PFSK-1 (cell line): ENCODE results near the gene NUP214.

Source experiments
- FOXP2 ChIP-seq: optimal IDR thresholded peaks from 2 replicates; pipeline ENCODE3; 2011; ENCODE audit warnings: borderline replicate concordance, control low read depth, inconsistent platforms; ENCODE audit not compliant: insufficient read depth; ENCODE audit errors: extremely low read length, extremely low read depth
- POLR2AphosphoS5 ChIP-seq: IDR thresholded peaks from 2 replicates; pipeline ENCODE4 v1.6.1; 2012; ENCODE audit warnings: low read depth, mild to moderate bottlenecking, control low read depth, low read length, moderate library complexity
- SIN3A ChIP-seq: IDR thresholded peaks from 2 replicates; pipeline ENCODE4 v1.6.1; 2012; ENCODE audit warnings: mild to moderate bottlenecking, low read length, moderate library complexity, borderline replicate concordance; ENCODE audit not compliant: insufficient read depth
- TAF1 ChIP-seq: IDR thresholded peaks from 2 replicates; pipeline ENCODE4 v1.6.1; 2012; ENCODE audit warnings: low read length, control low read depth, borderline replicate concordance; ENCODE audit not compliant: insufficient read depth
- TF ChIP-seq, protein P1 (sequence below), 2 experiments: IDR thresholded peaks; 2 replicates each; pipeline versions ENCODE4 v1.6.1 to v1.8.0; 2011 to 2012; ENCODE audit warnings: low read depth in 2 of 2, low read length in 2 of 2, control low read depth in 1 of 2, inconsistent platforms in 1 of 2, mild to moderate bottlenecking in 1 of 2, moderate library complexity in 1 of 2; ENCODE audit not compliant: insufficient read depth in 1 of 2

NUP214 gene

DNA sequence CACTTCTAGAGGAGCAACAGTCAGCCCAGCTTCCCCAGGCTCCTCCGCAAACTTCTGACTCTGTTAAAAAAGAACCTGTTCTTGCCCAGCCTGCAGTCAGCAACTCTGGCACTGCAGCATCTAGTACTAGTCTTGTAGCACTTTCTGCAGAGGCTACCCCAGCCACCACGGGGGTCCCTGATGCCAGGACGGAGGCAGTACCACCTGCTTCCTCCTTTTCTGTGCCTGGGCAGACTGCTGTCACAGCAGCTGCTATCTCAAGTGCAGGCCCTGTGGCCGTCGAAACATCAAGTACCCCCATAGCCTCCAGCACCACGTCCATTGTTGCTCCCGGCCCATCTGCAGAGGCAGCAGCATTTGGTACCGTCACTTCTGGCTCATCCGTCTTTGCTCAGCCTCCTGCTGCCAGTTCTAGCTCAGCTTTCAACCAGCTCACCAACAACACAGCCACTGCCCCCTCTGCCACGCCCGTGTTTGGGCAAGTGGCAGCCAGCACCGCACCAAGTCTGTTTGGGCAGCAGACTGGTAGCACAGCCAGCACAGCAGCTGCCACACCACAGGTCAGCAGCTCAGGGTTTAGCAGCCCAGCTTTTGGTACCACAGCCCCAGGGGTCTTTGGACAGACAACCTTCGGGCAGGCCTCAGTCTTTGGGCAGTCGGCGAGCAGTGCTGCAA is 72.8 kb downstream of the NUP214 start:
- TF ChIP-seq, protein P1, sequence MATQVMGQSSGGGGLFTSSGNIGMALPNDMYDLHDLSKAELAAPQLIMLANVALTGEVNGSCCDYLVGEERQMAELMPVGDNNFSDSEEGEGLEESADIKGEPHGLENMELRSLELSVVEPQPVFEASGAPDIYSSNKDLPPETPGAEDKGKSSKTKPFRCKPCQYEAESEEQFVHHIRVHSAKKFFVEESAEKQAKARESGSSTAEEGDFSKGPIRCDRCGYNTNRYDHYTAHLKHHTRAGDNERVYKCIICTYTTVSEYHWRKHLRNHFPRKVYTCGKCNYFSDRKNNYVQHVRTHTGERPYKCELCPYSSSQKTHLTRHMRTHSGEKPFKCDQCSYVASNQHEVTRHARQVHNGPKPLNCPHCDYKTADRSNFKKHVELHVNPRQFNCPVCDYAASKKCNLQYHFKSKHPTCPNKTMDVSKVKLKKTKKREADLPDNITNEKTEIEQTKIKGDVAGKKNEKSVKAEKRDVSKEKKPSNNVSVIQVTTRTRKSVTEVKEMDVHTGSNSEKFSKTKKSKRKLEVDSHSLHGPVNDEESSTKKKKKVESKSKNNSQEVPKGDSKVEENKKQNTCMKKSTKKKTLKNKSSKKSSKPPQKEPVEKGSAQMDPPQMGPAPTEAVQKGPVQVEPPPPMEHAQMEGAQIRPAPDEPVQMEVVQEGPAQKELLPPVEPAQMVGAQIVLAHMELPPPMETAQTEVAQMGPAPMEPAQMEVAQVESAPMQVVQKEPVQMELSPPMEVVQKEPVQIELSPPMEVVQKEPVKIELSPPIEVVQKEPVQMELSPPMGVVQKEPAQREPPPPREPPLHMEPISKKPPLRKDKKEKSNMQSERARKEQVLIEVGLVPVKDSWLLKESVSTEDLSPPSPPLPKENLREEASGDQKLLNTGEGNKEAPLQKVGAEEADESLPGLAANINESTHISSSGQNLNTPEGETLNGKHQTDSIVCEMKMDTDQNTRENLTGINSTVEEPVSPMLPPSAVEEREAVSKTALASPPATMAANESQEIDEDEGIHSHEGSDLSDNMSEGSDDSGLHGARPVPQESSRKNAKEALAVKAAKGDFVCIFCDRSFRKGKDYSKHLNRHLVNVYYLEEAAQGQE (IDR thresholded peaks at IDR 0.05; ENCODE audit: insufficient read depth in 1 of 2, low read depth in 2 of 2, low read length in 2 of 2): no peak
- no peak for TF ChIP-seq POLR2AphosphoS5
- no peak for TF ChIP-seq TAF1
- TF ChIP-seq SIN3A: no peak
- TF ChIP-seq FOXP2: no peak

DNA sequence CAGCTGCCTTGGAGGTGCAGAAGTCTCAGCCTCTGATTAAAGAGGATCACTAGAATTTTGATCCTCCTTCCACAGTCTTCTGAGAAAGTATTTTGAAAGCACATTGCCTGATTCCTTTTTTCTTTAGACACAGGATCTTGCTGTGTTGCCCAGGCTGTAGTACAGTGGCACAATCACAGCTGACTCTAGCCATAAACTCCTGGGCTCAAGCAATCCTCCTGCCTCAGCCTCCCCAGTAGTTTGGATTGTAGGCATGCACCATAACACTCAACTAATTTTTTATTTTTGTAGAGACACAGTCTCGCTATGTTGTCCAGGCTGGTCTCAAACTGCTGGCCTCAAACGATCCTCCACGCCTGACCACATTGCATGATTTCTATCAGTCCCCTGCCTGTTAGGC is 76.5 kb downstream of the NUP214 start:
- TF ChIP-seq FOXP2 (no peak), SIN3A (no peak), POLR2AphosphoS5 (no peak), TAF1 (no peak)
- TF ChIP-seq, protein P1 (IDR thresholded peaks at IDR 0.05; ENCODE audit: insufficient read depth in 1 of 2, low read depth in 2 of 2, low read length in 2 of 2): no peak

DNA sequence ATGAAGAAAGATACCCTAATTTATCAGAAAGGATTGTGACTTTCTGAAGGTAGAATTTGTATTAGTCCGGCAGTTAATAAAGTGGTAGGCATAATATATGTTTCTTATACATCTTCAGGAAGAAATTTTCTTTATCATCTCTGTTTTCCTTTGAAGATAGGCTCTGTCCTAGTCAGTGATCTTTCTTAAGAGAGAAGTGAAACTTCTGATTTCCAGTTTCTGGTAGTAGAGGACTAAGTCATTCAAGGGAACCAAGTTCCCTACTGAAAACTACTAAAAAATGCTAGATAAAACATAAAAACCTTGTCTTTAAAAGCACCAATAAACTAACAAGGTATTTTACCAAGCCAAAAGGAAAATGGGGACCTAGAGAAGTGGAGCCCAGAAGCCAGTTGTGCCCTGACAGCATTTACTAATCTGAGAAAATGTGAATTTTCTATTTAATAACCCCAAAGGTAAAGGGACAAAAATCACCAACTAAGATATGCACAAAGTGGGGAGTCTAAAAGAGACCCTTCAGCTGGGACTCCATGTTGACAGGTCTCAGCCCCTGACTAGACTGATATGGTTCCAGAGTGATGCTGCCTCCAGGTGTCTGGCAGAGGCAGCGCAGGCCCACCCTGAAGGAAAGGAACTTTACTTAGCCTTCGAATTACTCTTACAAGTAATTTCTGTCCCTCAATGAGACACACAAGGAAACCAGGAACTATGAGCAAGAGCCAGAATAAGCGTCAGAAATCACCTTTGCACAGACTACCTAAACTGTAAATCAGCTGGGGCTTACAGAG is 78.2 kb downstream of the NUP214 start:
- no peak for TF ChIP-seq TAF1
- TF ChIP-seq, protein P1 (IDR thresholded peaks at IDR 0.05; ENCODE audit: insufficient read depth in 1 of 2, low read depth in 2 of 2, low read length in 2 of 2): no peak
- no peak for TF ChIP-seq POLR2AphosphoS5
- no peak for TF ChIP-seq SIN3A
- TF ChIP-seq FOXP2: no peak

DNA sequence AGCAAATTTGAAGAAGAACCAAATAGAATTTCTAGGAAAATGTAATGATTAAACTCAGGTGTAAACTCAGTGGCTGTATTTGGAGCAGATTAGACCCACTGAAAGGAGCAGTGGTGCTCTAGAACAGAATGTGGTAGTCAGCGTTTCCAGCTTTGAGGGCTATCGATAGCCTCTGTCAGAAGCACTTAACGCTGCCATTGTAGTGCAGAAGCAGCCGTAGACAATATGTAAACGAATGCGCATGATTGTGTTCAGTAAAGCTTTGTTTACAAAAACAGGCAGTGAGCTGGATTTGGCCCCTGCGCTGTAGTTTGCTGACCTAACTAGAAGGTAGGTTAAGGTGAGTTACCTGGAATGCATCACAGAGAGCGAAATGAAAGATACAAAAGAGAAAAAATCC is 78.9 kb downstream of the NUP214 start:
- TF ChIP-seq FOXP2 (no peak), TAF1 (no peak), SIN3A (no peak), POLR2AphosphoS5 (no peak)
- TF ChIP-seq, protein P1 (IDR thresholded peaks at IDR 0.05; ENCODE audit: insufficient read depth in 1 of 2, low read depth in 2 of 2, low read length in 2 of 2): no peak
